H1 (cell line): ENCODE results near the gene MYOG. TPM values are rescaled to one million over a fixed set of nuclear protein-coding genes. Genes with fewer than 3 reads are reported as not detected.
A peak's percentile ranks its signal among the peaks of the same experiment; 100 is the strongest.

Source experiments
- CTCF ChIA-PET: fragments of 300-600 bp; sonication (Branson Sonifier 250); formaldehyde crosslinking; loops from one replicate; lab custom pipeline; 2021; ENCODE audit not compliant: partially characterized antibody; lab: Charles Lee
- POLR2A ChIA-PET: fragments of 300-600 bp; sonication (Branson Sonifier 250); formaldehyde crosslinking; loops from one replicate; lab custom pipeline; 2021; ENCODE audit warnings: inconsistent platforms; ENCODE audit not compliant: partially characterized antibody; lab: Charles Lee
- DNase-seq, 2 experiments: peaks; one replicate each; pipeline versions ENCODE4 v3.0.0 to v3.0.0-alpha.2; 2010 to 2022; ENCODE audit warnings: low spot score in 2 of 2, low read depth in 1 of 2, mixed read lengths in 1 of 2
- FAIRE-seq: peaks from 2 replicates; lab custom pipeline; 2011; peaks lifted over from hg19 to GRCh38; lab: Jason Lieb, UNC
- H2AFZ ChIP-seq: 2 replicates; pipeline ENCODE4 v1.8.1; 2012; ENCODE audit warnings: low read length, inconsistent platforms
- H2AK5ac ChIP-seq: 2 replicates; pipeline ENCODE4 v1.6.1; 2013; ENCODE audit warnings: low read depth, low read length
- H2BK120ac ChIP-seq: replicated peaks from 2 replicates; pipeline ENCODE3; 2013; ENCODE audit warnings: low read depth, low read length, inconsistent platforms
- H2BK12ac ChIP-seq: 2 replicates; pipeline ENCODE4 v1.6.1; 2013; ENCODE audit warnings: low read depth, low read length
- H2BK15ac ChIP-seq: 2 replicates; pipeline ENCODE4 v1.6.1; 2013; ENCODE audit warnings: low read length
- H2BK20ac ChIP-seq: 2 replicates; pipeline ENCODE4 v1.6.1; 2013; ENCODE audit warnings: low read length
- H2BK5ac ChIP-seq: 2 replicates; pipeline ENCODE4 v1.6.1; 2013; ENCODE audit warnings: low read depth, low read length
- H3K14ac ChIP-seq: 2 replicates; pipeline ENCODE4 v1.6.1; 2013; ENCODE audit warnings: inconsistent platforms; ENCODE audit not compliant: insufficient read length
- H3K18ac ChIP-seq: 2 replicates; pipeline ENCODE4 v1.6.1; 2013; ENCODE audit warnings: low read length; ENCODE audit errors: extremely low read depth
- H3K23ac ChIP-seq: 2 replicates; pipeline ENCODE4 v1.6.1; 2013; ENCODE audit warnings: inconsistent platforms; ENCODE audit not compliant: insufficient read length
- H3K23me2 ChIP-seq: 2 replicates; pipeline ENCODE4 v1.6.1; 2013; ENCODE audit warnings: low read depth, low read length
- H3K27ac ChIP-seq: 2 replicates; pipeline ENCODE4 v1.6.1; 2011; ENCODE audit warnings: low read depth, low read length, inconsistent platforms
- H3K27me3 ChIP-seq, 4 experiments: replicated peaks in 1 of 4; 1 replicate in 1 of 4; 2 replicates in 3 of 4; pipeline versions ENCODE4 v1.6.1 to v1.8.1; 2011 to 2013; ENCODE audit warnings: low read length in 3 of 4, mild to moderate bottlenecking in 3 of 4, inconsistent platforms in 2 of 4, mixed read lengths in 2 of 4, moderate library complexity in 1 of 4; ENCODE audit not compliant: control insufficient read depth in 3 of 4, insufficient read depth in 3 of 4; ENCODE audit errors: extremely low read depth in 1 of 4
- H3K36me3 ChIP-seq, 4 experiments: 2 replicates each; pipeline versions ENCODE4 v1.6.1 to v1.8.1; 2011 to 2013; ENCODE audit warnings: mild to moderate bottlenecking in 4 of 4, low read length in 3 of 4, moderate library complexity in 2 of 4, control low read depth in 1 of 4, inconsistent platforms in 1 of 4; ENCODE audit not compliant: insufficient read depth in 4 of 4, control insufficient read depth in 2 of 4
- H3K4ac ChIP-seq: replicated peaks from 2 replicates; pipeline ENCODE3; 2013; ENCODE audit warnings: low read length, low read depth, mixed read lengths, inconsistent platforms; ENCODE audit not compliant: insufficient read length
- H3K4me1 ChIP-seq, 4 experiments: replicated peaks in 1 of 4; 1 replicate in 1 of 4; 2 replicates in 3 of 4; pipeline versions ENCODE4 v1.6.1 to v1.8.1; 2011 to 2013; ENCODE audit warnings: low read length in 3 of 4, inconsistent platforms in 2 of 4, mixed read lengths in 1 of 4; ENCODE audit not compliant: insufficient read depth in 4 of 4, control insufficient read depth in 3 of 4
- H3K4me2 ChIP-seq, 2 experiments: 2 replicates each; pipeline versions ENCODE4 v1.6.1 to v1.8.1; 2011 to 2013; ENCODE audit warnings: low read depth in 2 of 2, low read length in 2 of 2, control low read depth in 1 of 2, inconsistent platforms in 1 of 2, mild to moderate bottlenecking in 1 of 2; ENCODE audit not compliant: insufficient read depth in 1 of 2
- H3K4me3 ChIP-seq, 4 experiments: fragments of 200-600, 300-600 bp in 1 of 4; sonication (generic), shearing (Covaris generic), sonication (Bioruptor Twin) in 1 of 4; 2 replicates each; pipeline versions ENCODE4 v1.5.1 to v1.8.1; 2011 to 2016; ENCODE audit warnings: low read length in 4 of 4, low read depth in 3 of 4, control low read depth in 2 of 4, inconsistent platforms in 2 of 4, mild to moderate bottlenecking in 2 of 4, mixed read lengths in 1 of 4, moderate library complexity in 1 of 4; ENCODE audit not compliant: insufficient read depth in 2 of 4; ENCODE audit errors: extremely low read depth in 1 of 4
- H3K56ac ChIP-seq: replicated peaks from 2 replicates; pipeline ENCODE3; 2013; ENCODE audit warnings: low read depth, mild to moderate bottlenecking, mixed read lengths, low read length, inconsistent platforms; ENCODE audit not compliant: insufficient read length
- H3K79me1 ChIP-seq: 2 replicates; pipeline ENCODE4 v1.6.1; 2013; ENCODE audit warnings: low read depth, low read length, control low read depth
- H3K79me2 ChIP-seq, 2 experiments: 2 replicates each; pipeline versions ENCODE4 v1.6.1 to v1.8.1; 2012 to 2013; ENCODE audit warnings: low read length in 2 of 2, mild to moderate bottlenecking in 2 of 2, inconsistent platforms in 1 of 2; ENCODE audit not compliant: insufficient read depth in 2 of 2, control insufficient read depth in 1 of 2
- H3K9ac ChIP-seq, 4 experiments: replicated peaks in 1 of 4; 1 replicate in 1 of 4; 2 replicates in 3 of 4; pipeline versions ENCODE4 v1.6.1 to v1.8.1; 2011 to 2013; ENCODE audit warnings: low read depth in 3 of 4, low read length in 3 of 4, control low read depth in 2 of 4, mild to moderate bottlenecking in 2 of 4, moderate library complexity in 2 of 4, inconsistent platforms in 1 of 4; ENCODE audit errors: extremely low read depth in 1 of 4
- H3K9me3 ChIP-seq, 2 experiments: 2 replicates each; pipeline versions ENCODE4 v1.6.1 to v1.8.1; 2012 to 2013; ENCODE audit warnings: mild to moderate bottlenecking in 2 of 2, moderate library complexity in 2 of 2, control low read depth in 1 of 2, inconsistent platforms in 1 of 2, low read depth in 1 of 2, low read length in 1 of 2, mixed read lengths in 1 of 2; ENCODE audit not compliant: insufficient read depth in 2 of 2
- H4K20me1 ChIP-seq, 2 experiments: replicated peaks in 1 of 2; 2 replicates each; pipeline versions ENCODE3 to v1.8.1; 2011 to 2013; ENCODE audit warnings: inconsistent platforms in 2 of 2, low read length in 2 of 2, mild to moderate bottlenecking in 1 of 2; ENCODE audit not compliant: insufficient read depth in 2 of 2, control insufficient read depth in 1 of 2
- H4K5ac ChIP-seq: 2 replicates; pipeline ENCODE4 v1.6.1; 2013; ENCODE audit warnings: low read length, low read depth, mixed read lengths, inconsistent platforms; ENCODE audit not compliant: insufficient read length
- H4K8ac ChIP-seq: 2 replicates; pipeline ENCODE4 v1.8.0; 2013; ENCODE audit warnings: mild to moderate bottlenecking, moderate library complexity, low read length, inconsistent platforms; ENCODE audit not compliant: insufficient read depth; ENCODE audit errors: extremely low read depth
- H4K91ac ChIP-seq: replicated peaks from 2 replicates; pipeline ENCODE3; 2013; ENCODE audit warnings: low read length, mixed read lengths, inconsistent platforms; ENCODE audit not compliant: insufficient read length
- ATF3 ChIP-seq: IDR thresholded peaks from 2 replicates; pipeline ENCODE4 v1.6.1; 2011; ENCODE audit warnings: low read depth, mild to moderate bottlenecking, low read length; ENCODE audit not compliant: insufficient read depth
- CREB1 ChIP-seq: IDR thresholded peaks from 2 replicates; pipeline ENCODE4 v1.6.1; 2012; ENCODE audit warnings: inconsistent platforms
- CTBP2 ChIP-seq: IDR thresholded peaks from 2 replicates; pipeline ENCODE4 v1.7.0; 2011; ENCODE audit warnings: borderline replicate concordance, mild to moderate bottlenecking, moderate library complexity, mixed read lengths, low read length; ENCODE audit not compliant: insufficient read depth, insufficient read length
- JUND ChIP-seq: IDR thresholded peaks from 2 replicates; pipeline ENCODE4 v1.6.1; 2011; ENCODE audit warnings: mild to moderate bottlenecking, improper control_type of control experiment, low read length
- POU5F1 ChIP-seq: IDR thresholded peaks from 2 replicates; pipeline ENCODE4 v1.6.1; 2011; ENCODE audit warnings: low read depth, mild to moderate bottlenecking, low read length, moderate library complexity
- RBBP5 ChIP-seq: IDR thresholded peaks from 2 replicates; pipeline ENCODE4 v1.7.1; 2012; ENCODE audit warnings: low read depth, mild to moderate bottlenecking, inconsistent platforms, low read length, moderate library complexity, borderline replicate concordance
- TAF1 ChIP-seq: IDR thresholded peaks from 2 replicates; pipeline ENCODE4 v1.6.1; 2011; ENCODE audit warnings: mild to moderate bottlenecking, low read depth, low read length
- USF2 ChIP-seq: IDR thresholded peaks from 2 replicates; pipeline ENCODE4 v1.6.1; 2011; ENCODE audit warnings: low read length, improper control_type of control experiment
- ZNF274 ChIP-seq: IDR thresholded peaks from 2 replicates; pipeline ENCODE4 v1.7.0; 2012; ENCODE audit warnings: low read length, borderline replicate concordance; ENCODE audit errors: extremely low read depth
- WGBS, 2 experiments: shearing (Covaris generic) in 1 of 2; methylation state at CpG; one replicate each; pipeline versions ENCODE4 v1.1.6 to v1.1.7; 2013 to 2015; ENCODE audit warnings: low lambda C conversion rate in 2 of 2, mixed read lengths in 2 of 2, inconsistent platforms in 1 of 2, low coverage in 1 of 2, missing lambda C conversion rate in 1 of 2; ENCODE audit not compliant: insufficient replicate concordance in 2 of 2, insufficient coverage in 1 of 2, insufficient read length in 1 of 2; ENCODE audit errors: extremely low coverage in 1 of 2, missing lambda C conversion rate in 1 of 2; 5-methylcytosine and 5-hydroxymethylcytosine counted together
- polyA plus RNA-seq, 7 experiments: library from polyadenylated mRNA; depleted of rRNA in 3 of 7; stranded (reverse) in 5 of 7; unstranded in 2 of 7; fragments of >200 nt in 5 of 7; fragments of 200-250 nt in 2 of 7; gene quantifications; 1 replicate in 5 of 7; 2 replicates in 1 of 7; 4 replicates in 1 of 7; pipeline versions ENCODE4 v1.2.1 to v1.2.3, GENCODE V29; 2011 to 2013; ENCODE audit warnings: missing spikeins in 2 of 7, mixed read lengths in 2 of 7
- total RNA-seq: library from RNA; stranded (reverse); fragmentation: NEBNext Ultra II Directional; extraction: Animal tissue kit (Norgen Biotek cat#: 25700); gene quantifications from 2 replicates; pipeline ENCODE4 v1.2.1, GENCODE V29; 2021
- TF ChIP-seq, protein P1 (sequence below): IDR thresholded peaks from 2 replicates; pipeline ENCODE4 v1.6.1; 2012; ENCODE audit warnings: inconsistent platforms

MYOG gene
- total and polyA plus RNA-seq, 2 of the 8 experiments (the other 6 are each of a cell fraction or from before 2014, with no cell fraction given) = not detected

- Histone ChIP-seq H3K79me1 (no peaks in the 10 kb centered on the region), H3K4me2 (no peak overlapping the region), H2AFZ (0 out of 2 replicates have a peak overlapping the region, but pooled peaks have one; percentile 10), H4K91ac (no peak overlapping the region), H3K9ac (no peak overlapping the region), H2BK120ac (no peak overlapping the region), H3K4ac (no peak overlapping the region), H2AK5ac (no peak overlapping the region), H3K4me3 (no peak overlapping the region), H3K27ac (no peak overlapping the region), H4K20me1 (no peaks in the 10 kb centered on the region), H2BK20ac (no peak overlapping the region), H3K18ac (peak overlapping the region; percentile 44), H3K23ac (no peak overlapping the region), H3K36me3 (no peaks in the 10 kb centered on the region), H2BK5ac (no peak overlapping the region), H3K9me3 (no peaks in the 10 kb centered on the region), H2BK15ac (peak overlapping the region; percentile 93; the same call in 1 of the 2 replicates), H4K8ac (no peak overlapping the region), H4K5ac (no peak overlapping the region), H3K79me2 (no peaks in the 10 kb centered on the region), H3K56ac (no peak overlapping the region), H3K23me2 (no peaks in the 10 kb centered on the region), H3K14ac (no peak overlapping the region), H3K27me3 (no peaks in the 10 kb centered on the region), H3K4me1 (peaks cover 9 to 11% (median 11%) of the 10 kb centered on the region in 4 experiments), H2BK12ac (no peak overlapping the region)
- POLR2A ChIA-PET = interaction anchor here (0.6 to 1.2 kb wide), 4 partner anchors 11 to 1346 kb away, joined by 3 to 4 read pairs (median 3); no protein-coding TSS in a partner anchor
- DNase-seq (no peak), FAIRE-seq (no peak)
- CTCF ChIA-PET = interaction anchor here (0.7 to 16.4 kb wide), 19 partner anchors 11 to 192 kb away, joined by 3 to 275 read pairs (median 17); partner anchors contain the start of gene ADORA1
- WGBS, 2 experiments = 79% methylated on average over 11 of the region's 11 CpGs; no CpG with 5 or more reads in 1 of the 2 experiments
- no peak for TF ChIP-seq POU5F1
- no peak for TF ChIP-seq CREB1
- TF ChIP-seq ATF3 = no peak
- no peak for TF ChIP-seq ZNF274
- TF ChIP-seq TAF1 = no peak
- TF ChIP-seq RBBP5 = no peak
- no peak for TF ChIP-seq JUND
- TF ChIP-seq, protein P1, sequence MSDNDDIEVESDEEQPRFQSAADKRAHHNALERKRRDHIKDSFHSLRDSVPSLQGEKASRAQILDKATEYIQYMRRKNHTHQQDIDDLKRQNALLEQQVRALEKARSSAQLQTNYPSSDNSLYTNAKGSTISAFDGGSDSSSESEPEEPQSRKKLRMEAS = no peak
- TF ChIP-seq CTBP2 = no peak
- no peak for TF ChIP-seq USF2
Observed at GRCh38 chr1:203082571-203083462, 3.0 kb downstream of the MYOG start.
